Measurements from ENCODE around the gene TMEM247.

- TF ChIP-seq GABPA (IDR thresholded peaks at IDR 0.05 in 1 of 2, conservative IDR thresholded peaks at IDR 0.05 in 1 of 2) (no peak), EGR1 (IDR thresholded peaks at IDR 0.05; ENCODE audit: low read depth in 2 of 2) (no peak), TAF1 (conservative IDR thresholded peaks at IDR 0.05) (no peak), JUND (IDR thresholded peaks at IDR 0.05) (no peak), SP1 (IDR thresholded peaks at IDR 0.05) (no peak), CTCF (IDR thresholded peaks at IDR 0.05; ENCODE audit: low read depth, low read length, missing input control) (no peak), YY1 (IDR thresholded peaks at IDR 0.05) (no peak), RAD21 (IDR thresholded peaks at IDR 0.05) (no peak), REST (IDR thresholded peaks at IDR 0.05) (no peak), FOXA1 (IDR thresholded peaks at IDR 0.05) (no peak), HNF4G (IDR thresholded peaks at IDR 0.05) (no peak)
- TF ChIP-seq, protein P1, sequence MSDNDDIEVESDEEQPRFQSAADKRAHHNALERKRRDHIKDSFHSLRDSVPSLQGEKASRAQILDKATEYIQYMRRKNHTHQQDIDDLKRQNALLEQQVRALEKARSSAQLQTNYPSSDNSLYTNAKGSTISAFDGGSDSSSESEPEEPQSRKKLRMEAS (IDR thresholded peaks at IDR 0.05): no peak
- TF ChIP-seq, protein P2, sequence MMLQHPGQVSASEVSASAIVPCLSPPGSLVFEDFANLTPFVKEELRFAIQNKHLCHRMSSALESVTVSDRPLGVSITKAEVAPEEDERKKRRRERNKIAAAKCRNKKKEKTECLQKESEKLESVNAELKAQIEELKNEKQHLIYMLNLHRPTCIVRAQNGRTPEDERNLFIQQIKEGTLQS (IDR thresholded peaks at IDR 0.05): no peak
These were observed 37.3 kb upstream of the TMEM247 start for GRCh38 chr2:46441838-46442712.
